Measurements from ENCODE around the gene TRIM32. TPM values are rescaled to one million over a fixed set of nuclear protein-coding genes. Genes with fewer than 3 reads are reported as not detected.

Gene TRIM32, protein sequence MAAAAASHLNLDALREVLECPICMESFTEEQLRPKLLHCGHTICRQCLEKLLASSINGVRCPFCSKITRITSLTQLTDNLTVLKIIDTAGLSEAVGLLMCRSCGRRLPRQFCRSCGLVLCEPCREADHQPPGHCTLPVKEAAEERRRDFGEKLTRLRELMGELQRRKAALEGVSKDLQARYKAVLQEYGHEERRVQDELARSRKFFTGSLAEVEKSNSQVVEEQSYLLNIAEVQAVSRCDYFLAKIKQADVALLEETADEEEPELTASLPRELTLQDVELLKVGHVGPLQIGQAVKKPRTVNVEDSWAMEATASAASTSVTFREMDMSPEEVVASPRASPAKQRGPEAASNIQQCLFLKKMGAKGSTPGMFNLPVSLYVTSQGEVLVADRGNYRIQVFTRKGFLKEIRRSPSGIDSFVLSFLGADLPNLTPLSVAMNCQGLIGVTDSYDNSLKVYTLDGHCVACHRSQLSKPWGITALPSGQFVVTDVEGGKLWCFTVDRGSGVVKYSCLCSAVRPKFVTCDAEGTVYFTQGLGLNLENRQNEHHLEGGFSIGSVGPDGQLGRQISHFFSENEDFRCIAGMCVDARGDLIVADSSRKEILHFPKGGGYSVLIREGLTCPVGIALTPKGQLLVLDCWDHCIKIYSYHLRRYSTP
- 15.6 and 18.3 TPM in 2 replicates for total RNA-seq

- TF ChIP-seq CTCF (conservative IDR thresholded peaks at IDR 0.05; ENCODE audit: low read depth, low read length), result no peak
- H3K4me3 ChIP-seq (ENCODE audit: low read depth, low read length), result peak within 1 kb of the TSS; percentile 66
- DNase-seq (ENCODE audit: low read depth), result no peak
Measured at GRCh38 chr9:116687074-116687753, at the start of gene TRIM32. Gene TRIM32, plus strand, starts transcription at chr9:116687305. Its CDS starts 10,438 bp downstream, at chr9:116697743.

GRCh38 chr9:116639251-116639741, 47.8 kb upstream of the TRIM32 start:
- DNase-seq (ENCODE audit: low read depth), result no peak
- H3K4me3 ChIP-seq (ENCODE audit: low read depth, low read length), result no peak overlapping the region
- no peak for TF ChIP-seq CTCF (conservative IDR thresholded peaks at IDR 0.05; ENCODE audit: low read depth, low read length)

- TF ChIP-seq CTCF (conservative IDR thresholded peaks at IDR 0.05; ENCODE audit: low read depth, low read length), result no peak
- no peak overlapping the region for H3K4me3 ChIP-seq (ENCODE audit: low read depth, low read length)
- no peak for DNase-seq (ENCODE audit: low read depth)
Measured at GRCh38 chr9:116641292-116642059, 45.6 kb upstream of the TRIM32 start.

DNA sequence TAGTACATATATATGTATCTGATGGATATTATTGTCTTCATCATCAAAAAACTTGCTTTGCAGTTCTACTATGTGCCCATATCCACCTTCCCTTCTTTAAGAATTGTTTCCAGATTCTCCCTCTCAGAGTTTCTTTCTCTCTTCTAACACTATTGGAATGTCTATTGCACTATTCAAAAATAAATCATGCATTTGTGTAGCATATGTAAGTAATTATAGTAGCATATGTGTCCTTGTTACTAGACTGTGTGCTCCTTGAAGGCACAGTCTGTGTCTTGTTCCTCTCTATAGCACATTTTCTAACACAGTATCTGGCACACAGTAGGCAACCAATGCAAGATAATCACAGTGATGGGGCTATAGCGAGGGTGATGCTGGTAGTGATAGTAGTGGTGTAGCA, 43.4 kb upstream of the TRIM32 start:
- no peak for DNase-seq (ENCODE audit: low read depth)
- no peak overlapping the region for H3K4me3 ChIP-seq (ENCODE audit: low read depth, low read length)
- no peak for TF ChIP-seq CTCF (conservative IDR thresholded peaks at IDR 0.05; ENCODE audit: low read depth, low read length)

DNA sequence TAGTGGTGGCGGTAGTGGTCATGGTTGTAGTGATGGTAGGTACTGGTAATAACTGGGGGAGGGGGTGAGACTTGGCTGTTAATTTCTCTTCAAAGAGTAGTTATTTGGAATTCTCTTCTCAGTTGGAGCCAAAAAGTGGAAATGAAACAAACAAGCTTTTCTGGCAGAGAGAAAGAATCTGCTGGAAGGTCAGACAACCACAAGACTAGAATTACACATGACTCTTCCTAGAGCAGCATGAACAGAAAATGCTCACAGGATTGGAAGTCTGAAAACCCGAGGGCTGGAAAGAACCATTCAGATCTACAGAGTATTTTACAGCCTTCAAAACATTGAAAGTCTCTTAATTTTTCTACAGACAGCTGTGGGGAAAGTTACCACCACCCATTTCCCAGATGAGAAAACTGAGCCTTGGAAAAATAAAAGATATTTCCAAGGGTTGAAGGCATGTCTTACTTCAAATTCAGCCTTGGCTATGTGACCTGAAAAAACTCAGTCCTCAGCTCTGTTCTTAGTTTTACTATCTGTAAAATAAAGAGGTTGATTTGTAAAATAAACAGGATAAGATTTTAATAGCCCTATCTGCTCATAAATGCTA, 42.9 kb upstream of the TRIM32 start:
- no peak overlapping the region for H3K4me3 ChIP-seq (ENCODE audit: low read depth, low read length)
- DNase-seq (ENCODE audit: low read depth), result no peak
- TF ChIP-seq CTCF (conservative IDR thresholded peaks at IDR 0.05; ENCODE audit: low read depth, low read length), result no peak
